Natural killer cell (primary cell): ENCODE results near the gene KNG1. TPM values are rescaled to one million over a fixed set of nuclear protein-coding genes. Genes with fewer than 3 reads are reported as not detected.

Source experiments
- ATAC-seq, 3 donors: fragments of 150-1000 bp in 2 of 3; fragments of 200-7000 bp in 1 of 3; cut with Tn5 transposase; 1 replicate in 1 of 3; 2 replicates in 2 of 3; pipeline ENCODE4 v1.10.0; 2021; ENCODE audit warnings: mild to moderate bottlenecking in 2 of 3, moderate library complexity in 2 of 3
- DNase-seq, 2 donors: peaks; one replicate each; pipeline versions ENCODE4 v3.0.0 to v3.0.0-alpha.2; 2013 to 2021; ENCODE audit warnings: mixed read lengths in 1 of 2
- H3K27ac ChIP-seq: one replicate; pipeline ENCODE4 v1.5.1; 2013; ENCODE audit warnings: mild to moderate bottlenecking, low read length
- H3K27me3 ChIP-seq: one replicate; pipeline ENCODE4 v1.6.1; 2013; ENCODE audit warnings: low read length; ENCODE audit not compliant: control insufficient read depth, insufficient read depth
- H3K36me3 ChIP-seq: one replicate; pipeline ENCODE4 v1.6.1; 2013; ENCODE audit warnings: low read length; ENCODE audit not compliant: control insufficient read depth, insufficient read depth
- H3K4me1 ChIP-seq: one replicate; pipeline ENCODE4 v1.6.1; 2013; ENCODE audit warnings: low read length; ENCODE audit not compliant: control insufficient read depth, insufficient read depth
- H3K4me3 ChIP-seq: one replicate; pipeline ENCODE4 v1.5.1; 2013; ENCODE audit warnings: low read length
- H3K9me3 ChIP-seq: one replicate; pipeline ENCODE4 v1.6.1; 2013; ENCODE audit warnings: low read length; ENCODE audit not compliant: control insufficient read depth, insufficient read depth
- H3K27ac Mint-ChIP-seq, 2 donors: one replicate each; pipeline ENCODE4 v1.8.0; 2022; ENCODE audit warnings: mild to moderate bottlenecking in 2 of 2, mixed read lengths in 2 of 2, moderate library complexity in 1 of 2
- H3K27me3 Mint-ChIP-seq, 2 donors: one replicate each; pipeline ENCODE4 v1.8.0; 2022; ENCODE audit warnings: low read depth in 2 of 2, mixed read lengths in 2 of 2
- H3K36me3 Mint-ChIP-seq: one replicate; pipeline ENCODE4 v1.8.0; 2022; ENCODE audit warnings: mixed read lengths
- H3K4me1 Mint-ChIP-seq, 2 donors: one replicate each; pipeline ENCODE4 v1.8.0; 2022; ENCODE audit warnings: mixed read lengths in 2 of 2
- H3K4me3 Mint-ChIP-seq: one replicate; pipeline ENCODE4 v1.8.0; 2022; ENCODE audit warnings: mild to moderate bottlenecking, moderate library complexity, mixed read lengths
- H3K9me3 Mint-ChIP-seq, 2 donors: one replicate each; pipeline ENCODE4 v1.8.0; 2022; ENCODE audit warnings: mixed read lengths in 2 of 2
- WGBS: methylation state at CpG from one replicate; pipeline ENCODE4 v1.1.7; 2013; ENCODE audit warnings: missing lambda C conversion rate; ENCODE audit not compliant: insufficient coverage; 5-methylcytosine and 5-hydroxymethylcytosine counted together
- intact Hi-C: fragments of 100-400 bp; cut with micrococcal nuclease; formaldehyde crosslinking; loops from one replicate; pipeline ENCODE4 v1.14.2; 2022
- total RNA-seq, 4 donors: library from RNA; stranded (reverse); fragments of 120-200 nt in 1 of 4; gene quantifications; one replicate each; pipeline versions ENCODE4 v1.2.3 to v1.2.4, GENCODE V29; 2013 to 2022
- TF ChIP-seq, protein P1 (sequence below): fragments of 200-600 bp; IDR thresholded peaks from one replicate; pipeline ENCODE4 v1.8.0; 2022; ENCODE audit warnings: antibody characterized with exemption

KNG1 gene
- total RNA-seq, 3 donors from 2014 or later (not counting 1 experiment from before 2014, with no cell fraction given): not detected

DNA sequence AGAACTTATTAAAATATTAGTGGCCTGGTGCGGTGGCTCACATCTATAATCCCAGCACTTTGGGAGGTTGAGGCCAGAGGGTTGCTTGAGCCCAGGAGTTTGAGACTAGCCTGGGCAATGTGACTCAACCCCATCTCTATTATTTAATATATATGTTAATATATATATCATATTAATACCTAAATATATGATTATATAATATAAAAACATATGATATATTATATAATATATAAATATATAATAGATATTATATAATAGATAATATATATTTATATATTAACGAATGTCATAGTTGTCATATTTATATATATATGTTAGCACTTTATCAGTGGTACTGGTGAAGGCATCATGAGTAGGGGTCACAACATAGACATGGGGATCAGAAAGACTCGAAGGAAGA, 46.1 kb upstream of the KNG1 start:
- Mint-ChIP-seq H3K9me3 (no peaks in the 10 kb centered on the region), H3K27ac (no peak overlapping the region), H3K4me3 (no peak overlapping the region), H3K36me3 (no peaks in the 10 kb centered on the region), H3K27me3 (peaks cover 32 to 63% of the 10 kb centered on the region in 2 donors), H3K4me1 (no peaks in the 10 kb centered on the region)
- Histone ChIP-seq H3K9me3 (no peaks in the 10 kb centered on the region), H3K4me1 (no peaks in the 10 kb centered on the region), H3K36me3 (no peaks in the 10 kb centered on the region), H3K27me3 (no peaks in the 10 kb centered on the region), H3K27ac (no peak overlapping the region), H3K4me3 (no peak overlapping the region)
- DNase-seq (no peak), ATAC-seq (no peak)
- TF ChIP-seq, protein P1, sequence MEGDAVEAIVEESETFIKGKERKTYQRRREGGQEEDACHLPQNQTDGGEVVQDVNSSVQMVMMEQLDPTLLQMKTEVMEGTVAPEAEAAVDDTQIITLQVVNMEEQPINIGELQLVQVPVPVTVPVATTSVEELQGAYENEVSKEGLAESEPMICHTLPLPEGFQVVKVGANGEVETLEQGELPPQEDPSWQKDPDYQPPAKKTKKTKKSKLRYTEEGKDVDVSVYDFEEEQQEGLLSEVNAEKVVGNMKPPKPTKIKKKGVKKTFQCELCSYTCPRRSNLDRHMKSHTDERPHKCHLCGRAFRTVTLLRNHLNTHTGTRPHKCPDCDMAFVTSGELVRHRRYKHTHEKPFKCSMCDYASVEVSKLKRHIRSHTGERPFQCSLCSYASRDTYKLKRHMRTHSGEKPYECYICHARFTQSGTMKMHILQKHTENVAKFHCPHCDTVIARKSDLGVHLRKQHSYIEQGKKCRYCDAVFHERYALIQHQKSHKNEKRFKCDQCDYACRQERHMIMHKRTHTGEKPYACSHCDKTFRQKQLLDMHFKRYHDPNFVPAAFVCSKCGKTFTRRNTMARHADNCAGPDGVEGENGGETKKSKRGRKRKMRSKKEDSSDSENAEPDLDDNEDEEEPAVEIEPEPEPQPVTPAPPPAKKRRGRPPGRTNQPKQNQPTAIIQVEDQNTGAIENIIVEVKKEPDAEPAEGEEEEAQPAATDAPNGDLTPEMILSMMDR: no peak
- WGBS: 88% methylated on average over 1 of the region's 3 CpGs
- intact Hi-C loops: no loop called here

DNA sequence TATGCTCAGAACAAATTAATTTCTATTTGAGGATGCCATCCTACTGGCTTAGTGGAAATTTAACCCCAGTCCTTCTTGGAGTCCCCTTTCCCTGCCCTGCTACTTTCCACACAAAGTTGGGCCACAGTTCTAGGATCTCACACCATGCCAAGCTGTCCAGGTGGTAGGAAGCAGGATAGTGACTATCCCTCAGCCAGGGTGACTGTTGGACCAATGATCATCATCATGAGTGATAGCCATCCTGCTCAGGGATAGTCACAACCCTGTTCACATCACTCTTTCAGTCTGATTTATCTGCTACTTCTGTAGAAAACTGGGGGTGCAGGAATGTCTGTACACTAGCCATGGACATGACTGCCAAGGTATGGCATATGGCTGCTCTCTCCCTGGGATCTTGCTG, 38.6 kb upstream of the KNG1 start:
- TF ChIP-seq, protein P1: no peak
- Mint-ChIP-seq H3K27ac (no peak overlapping the region), H3K4me3 (no peak overlapping the region), H3K27me3 (peaks cover 55 to 91% of the 10 kb centered on the region in 2 donors), H3K9me3 (peaks cover 0 to 2% of the 10 kb centered on the region in 2 donors), H3K36me3 (no peaks in the 10 kb centered on the region), H3K4me1 (no peaks in the 10 kb centered on the region)
- H3K9me3 ChIP-seq: no peaks in the 10 kb centered on the region
- no peak overlapping the region for H3K4me3 ChIP-seq
- no peak overlapping the region for H3K27ac ChIP-seq
- H3K36me3 ChIP-seq: no peaks in the 10 kb centered on the region
- no peaks in the 10 kb centered on the region for H3K27me3 ChIP-seq
- DNase-seq (no peak), ATAC-seq (no peak)
- H3K4me1 ChIP-seq: peaks cover 1% of the 10 kb centered on the region
- intact Hi-C loops: no loop called here

DNA sequence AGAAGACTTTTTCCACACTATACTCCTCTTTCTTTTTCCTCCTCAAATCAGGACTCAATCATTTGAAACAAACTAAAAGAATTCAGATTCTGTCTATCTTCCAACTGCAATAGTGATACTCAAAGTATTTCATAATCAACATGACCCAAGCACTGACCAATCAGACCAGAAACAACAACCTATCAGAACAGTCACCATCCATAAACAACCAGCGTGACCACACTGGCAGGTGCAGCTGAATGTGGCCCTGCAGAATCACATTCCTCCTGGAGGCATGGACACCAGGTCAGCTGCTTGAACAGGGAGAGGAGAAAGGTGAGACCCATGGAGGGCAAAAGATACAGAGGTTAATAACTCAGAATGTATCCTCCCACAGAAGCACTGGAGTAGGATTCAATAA, 38.0 kb upstream of the KNG1 start:
- ATAC-seq (no peak), DNase-seq (no peak)
- Mint-ChIP-seq H3K27ac (no peak overlapping the region), H3K36me3 (no peaks in the 10 kb centered on the region), H3K4me3 (no peak overlapping the region), H3K27me3 (peaks cover 56 to 89% of the 10 kb centered on the region in 2 donors), H3K4me1 (no peaks in the 10 kb centered on the region), H3K9me3 (peaks cover 0 to 2% of the 10 kb centered on the region in 2 donors)
- H3K27ac ChIP-seq: no peak overlapping the region
- 83% methylated on average over 1 of the region's 1 CpG for WGBS
- H3K4me3 ChIP-seq: no peak overlapping the region
- no peaks in the 10 kb centered on the region for H3K36me3 ChIP-seq
- peaks cover 6% of the 10 kb centered on the region for H3K4me1 ChIP-seq
- TF ChIP-seq, protein P1: no peak
- H3K27me3 ChIP-seq: no peaks in the 10 kb centered on the region
- no peaks in the 10 kb centered on the region for H3K9me3 ChIP-seq
- intact Hi-C loops: no loop called here

DNA sequence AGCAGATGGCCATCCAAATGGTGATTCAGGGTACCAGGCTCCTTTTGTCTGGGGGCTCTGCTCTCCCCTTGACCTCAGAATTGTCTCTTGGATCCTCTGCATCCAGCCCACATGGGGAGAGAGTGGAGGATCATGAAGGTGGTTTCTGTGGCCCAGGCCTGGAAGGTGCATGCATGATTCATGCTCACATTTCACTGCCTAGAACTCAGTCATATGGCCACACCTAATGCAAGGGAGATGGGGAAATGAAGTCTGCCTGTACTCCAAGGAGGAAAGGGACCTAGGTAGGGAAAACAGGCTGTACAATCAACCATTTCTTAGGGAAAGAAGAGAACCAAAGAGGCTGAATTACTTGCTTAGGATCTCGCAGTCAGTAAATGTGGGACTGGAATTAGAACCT, 36.3 kb upstream of the KNG1 start:
- Mint-ChIP-seq H3K4me3 (no peak overlapping the region), H3K36me3 (peaks cover 8% of the 10 kb centered on the region), H3K9me3 (peaks cover 2 to 8% of the 10 kb centered on the region in 2 donors), H3K4me1 (peaks cover 9 to 10% of the 10 kb centered on the region in 2 donors), H3K27me3 (peaks cover 56 to 88% of the 10 kb centered on the region in 2 donors), H3K27ac (no peak overlapping the region)
- DNase-seq (no peak), ATAC-seq (no peak)
- no peaks in the 10 kb centered on the region for H3K27me3 ChIP-seq
- H3K4me3 ChIP-seq: no peak overlapping the region
- WGBS: 85% methylated on average over 1 of the region's 1 CpG
- H3K36me3 ChIP-seq: no peaks in the 10 kb centered on the region
- H3K27ac ChIP-seq: no peak overlapping the region
- peaks cover 10% of the 10 kb centered on the region for H3K4me1 ChIP-seq
- peaks cover 12% of the 10 kb centered on the region for H3K9me3 ChIP-seq
- TF ChIP-seq, protein P1: no peak
- intact Hi-C loops: no loop called here
